ENCODE measurements around the gene TPSAB1. TPM values are rescaled to one million over a fixed set of nuclear protein-coding genes. Genes with fewer than 3 reads are reported as not detected.

The TPSAB1 gene
- total and polyA plus RNA-seq, 2 donors: 4.3 to 11.1 TPM

DNA sequence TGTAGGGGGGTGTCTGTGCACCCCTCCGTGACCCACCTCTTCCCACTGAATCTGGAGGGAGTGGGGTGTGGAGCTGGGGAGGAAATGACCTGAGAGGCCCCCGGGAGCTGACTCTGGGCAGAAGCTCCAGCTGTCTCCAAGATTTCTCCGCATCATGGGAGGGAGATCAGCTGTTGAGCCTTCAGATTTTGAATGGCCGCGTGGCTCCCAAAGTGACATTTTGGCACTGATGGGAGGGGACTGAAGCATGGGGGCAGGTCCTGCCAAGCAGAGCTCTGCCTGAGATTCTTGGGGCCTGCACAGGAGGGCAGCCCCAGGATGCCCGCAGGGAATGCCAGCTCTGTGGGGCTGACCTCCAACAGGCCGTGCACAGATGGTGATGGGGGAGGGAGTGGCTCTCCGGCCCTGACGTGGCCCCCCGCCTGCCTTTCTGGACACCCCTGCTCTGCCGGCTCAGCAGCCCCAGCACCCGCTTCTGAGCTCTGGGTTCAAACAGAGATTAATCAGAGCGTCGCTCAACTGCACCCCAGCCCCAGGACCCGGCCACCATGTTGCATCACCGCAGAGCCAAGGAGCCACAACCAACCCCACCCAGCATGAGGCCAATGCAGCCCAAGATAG, 43.6 kb downstream of the TPSAB1 start:
- Histone ChIP-seq H3K4me1 (ENCODE audit: control insufficient read depth in 2 of 2, insufficient read depth in 2 of 2, low read length in 2 of 2) (peaks cover 0 to 2% of the 10 kb centered on the region in 2 donors), H3K36me3 (ENCODE audit: control insufficient read depth in 2 of 2, insufficient read depth in 2 of 2, low read length in 1 of 2) (no peaks in the 10 kb centered on the region), H3K9me3 (ENCODE audit: control insufficient read depth in 2 of 2, insufficient read depth in 1 of 2, low read length in 1 of 2) (no peaks in the 10 kb centered on the region), H3K27me3 (ENCODE audit: control insufficient read depth in 2 of 2, insufficient read depth in 1 of 2, low read length in 1 of 2) (peaks cover 15 to 65% of the 10 kb centered on the region in 2 donors), H3K4me3 (ENCODE audit: low read length in 2 of 2) (no peak overlapping the region), H3K27ac (ENCODE audit: low read depth in 1 of 2, low read length in 1 of 2) (no peak overlapping the region)
- 92% methylated on average over 16 of the region's 16 CpGs for WGBS
- DNase-seq (ENCODE audit: low read depth in 6 of 9, low spot score in 9 of 9): no peak

DNA sequence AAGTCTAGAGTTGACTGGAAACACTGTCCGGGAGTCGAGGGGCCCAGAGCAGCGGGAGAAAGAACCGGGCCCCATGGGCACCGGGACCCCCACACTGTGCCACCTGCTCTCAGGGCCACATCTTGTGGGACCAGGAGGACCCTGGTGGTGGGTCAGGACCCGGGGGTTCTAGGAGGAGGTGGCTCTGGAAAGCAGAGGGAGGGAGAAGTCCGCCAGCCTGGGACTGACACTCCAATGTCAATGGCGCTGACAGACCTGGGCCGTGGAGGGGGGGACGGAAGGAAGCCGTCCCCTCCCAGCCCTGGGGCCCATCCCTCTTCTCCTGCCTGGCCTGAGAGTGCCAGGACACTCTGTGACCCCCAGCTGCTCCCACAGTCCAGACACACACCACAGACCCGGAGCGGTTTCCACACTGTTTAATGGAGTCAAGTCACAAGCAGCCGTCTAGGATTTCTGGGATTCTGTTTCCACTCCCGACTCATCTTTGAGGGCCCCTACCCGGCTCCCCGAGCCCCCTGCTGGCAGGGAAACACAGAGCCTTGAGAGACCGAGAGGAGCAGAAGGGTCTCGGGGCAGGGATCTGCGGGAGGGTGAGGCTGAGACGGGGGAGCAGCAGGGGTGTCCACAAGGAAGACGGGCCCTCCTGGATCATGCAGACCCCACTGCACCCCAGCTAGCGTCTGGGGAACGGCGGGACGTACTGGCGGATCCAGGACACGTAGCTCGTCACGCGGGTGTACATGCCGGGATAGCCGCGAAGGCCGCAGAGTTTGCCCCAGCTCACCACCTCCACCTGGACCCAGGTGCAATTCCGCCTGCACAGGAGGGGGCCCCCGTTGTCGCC, 45.4 kb downstream of the TPSAB1 start:
- WGBS: 81% methylated on average over 38 of the region's 38 CpGs
- Histone ChIP-seq H3K4me3 (ENCODE audit: low read length in 2 of 2) (no peak overlapping the region), H3K9me3 (ENCODE audit: control insufficient read depth in 2 of 2, insufficient read depth in 1 of 2, low read length in 1 of 2) (peaks cover 0 to 6% of the 10 kb centered on the region in 2 donors), H3K4me1 (ENCODE audit: control insufficient read depth in 2 of 2, insufficient read depth in 2 of 2, low read length in 2 of 2) (peaks cover 0 to 2% of the 10 kb centered on the region in 2 donors), H3K27ac (ENCODE audit: low read depth in 1 of 2, low read length in 1 of 2) (no peak overlapping the region), H3K36me3 (ENCODE audit: control insufficient read depth in 2 of 2, insufficient read depth in 2 of 2, low read length in 1 of 2) (no peaks in the 10 kb centered on the region), H3K27me3 (ENCODE audit: control insufficient read depth in 2 of 2, insufficient read depth in 1 of 2, low read length in 1 of 2) (peaks cover 25 to 75% of the 10 kb centered on the region in 2 donors)
- DNase-seq (ENCODE audit: low read depth in 6 of 9, low spot score in 9 of 9): no peak

DNA sequence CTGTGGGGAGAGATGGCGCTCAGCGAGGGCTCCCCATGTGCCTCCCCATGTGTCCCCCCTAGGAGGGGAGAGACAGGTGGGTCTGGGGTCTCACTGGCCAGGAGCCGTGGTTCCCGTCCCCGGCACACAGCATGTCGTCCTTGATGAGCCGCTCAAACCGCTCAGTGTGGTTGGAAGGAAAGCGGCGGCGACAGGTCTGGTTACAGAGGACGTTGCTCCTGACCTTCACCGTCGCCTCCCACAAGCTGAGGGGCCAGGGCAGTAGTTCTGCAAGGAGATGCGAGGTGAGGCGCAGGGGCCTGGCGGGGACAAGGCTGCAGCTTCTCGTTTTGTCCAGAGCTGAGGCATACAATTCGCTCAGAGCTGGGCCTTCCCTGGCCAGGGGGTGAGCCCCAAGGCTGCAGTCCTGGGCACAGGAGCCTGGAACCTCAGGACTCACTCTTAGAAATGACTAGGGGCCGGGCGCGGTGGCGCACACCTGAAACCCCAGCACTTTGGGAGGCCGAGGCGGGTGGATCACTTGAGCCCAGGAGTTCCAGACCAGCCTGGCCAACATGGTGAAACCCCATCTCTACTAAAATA, 46.1 kb downstream of the TPSAB1 start:
- Histone ChIP-seq H3K4me3 (ENCODE audit: low read length in 2 of 2) (no peak overlapping the region), H3K4me1 (ENCODE audit: control insufficient read depth in 2 of 2, insufficient read depth in 2 of 2, low read length in 2 of 2) (peaks cover 0 to 2% of the 10 kb centered on the region in 2 donors), H3K27me3 (ENCODE audit: control insufficient read depth in 2 of 2, insufficient read depth in 1 of 2, low read length in 1 of 2) (peaks cover 32 to 82% of the 10 kb centered on the region in 2 donors), H3K27ac (ENCODE audit: low read depth in 1 of 2, low read length in 1 of 2) (no peak overlapping the region), H3K36me3 (ENCODE audit: control insufficient read depth in 2 of 2, insufficient read depth in 2 of 2, low read length in 1 of 2) (no peaks in the 10 kb centered on the region), H3K9me3 (ENCODE audit: control insufficient read depth in 2 of 2, insufficient read depth in 1 of 2, low read length in 1 of 2) (peaks cover 0 to 6% of the 10 kb centered on the region in 2 donors)
- no peak for DNase-seq (ENCODE audit: low read depth in 6 of 9, low spot score in 9 of 9)
- 90% methylated on average over 25 of the region's 25 CpGs for WGBS

DNA sequence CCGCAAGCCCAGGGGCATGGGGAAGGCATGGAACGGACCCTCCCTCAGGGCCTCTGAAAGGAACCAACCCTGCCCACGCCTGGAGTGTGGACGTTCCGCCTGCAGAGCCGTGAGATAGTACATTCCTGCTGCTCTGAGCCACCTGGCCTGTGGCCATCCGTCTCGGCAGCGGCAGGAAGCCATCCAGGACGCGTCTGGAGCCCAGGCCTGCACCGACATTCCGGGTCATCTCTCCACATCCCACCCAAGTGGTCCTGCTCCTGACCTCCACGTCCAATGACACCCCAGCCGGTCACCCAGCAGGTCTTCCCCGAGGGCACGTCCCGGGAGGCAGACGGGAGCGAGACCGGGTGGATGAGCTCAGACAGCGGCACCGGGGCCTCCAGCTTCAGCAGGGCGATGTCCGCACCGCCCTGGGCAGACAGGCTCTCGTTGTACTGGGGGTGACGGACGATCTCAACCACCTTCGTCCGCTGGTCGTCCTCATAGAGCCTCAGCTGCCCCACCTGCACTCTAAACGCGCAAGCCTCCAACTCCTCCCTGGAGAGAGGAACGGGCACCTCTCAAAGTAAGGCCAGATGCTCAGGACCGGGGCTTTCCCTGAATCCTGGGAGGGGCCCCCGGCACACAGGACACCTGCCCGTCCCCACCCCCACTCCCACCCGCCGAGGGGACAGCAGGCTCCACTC, 47.6 kb downstream of the TPSAB1 start:
- DNase-seq (ENCODE audit: low read depth in 6 of 9, low spot score in 9 of 9): no peak
- WGBS: 75% methylated on average over 40 of the region's 40 CpGs
- Histone ChIP-seq H3K27me3 (ENCODE audit: control insufficient read depth in 2 of 2, insufficient read depth in 1 of 2, low read length in 1 of 2) (peaks cover 31 to 88% of the 10 kb centered on the region in 2 donors), H3K4me3 (ENCODE audit: low read length in 2 of 2) (no peak overlapping the region), H3K4me1 (ENCODE audit: control insufficient read depth in 2 of 2, insufficient read depth in 2 of 2, low read length in 2 of 2) (peaks cover 0 to 2% of the 10 kb centered on the region in 2 donors), H3K9me3 (ENCODE audit: control insufficient read depth in 2 of 2, insufficient read depth in 1 of 2, low read length in 1 of 2) (peaks cover 0 to 6% of the 10 kb centered on the region in 2 donors), H3K36me3 (ENCODE audit: control insufficient read depth in 2 of 2, insufficient read depth in 2 of 2, low read length in 1 of 2) (no peaks in the 10 kb centered on the region), H3K27ac (ENCODE audit: low read depth in 1 of 2, low read length in 1 of 2) (no peak overlapping the region)

DNA sequence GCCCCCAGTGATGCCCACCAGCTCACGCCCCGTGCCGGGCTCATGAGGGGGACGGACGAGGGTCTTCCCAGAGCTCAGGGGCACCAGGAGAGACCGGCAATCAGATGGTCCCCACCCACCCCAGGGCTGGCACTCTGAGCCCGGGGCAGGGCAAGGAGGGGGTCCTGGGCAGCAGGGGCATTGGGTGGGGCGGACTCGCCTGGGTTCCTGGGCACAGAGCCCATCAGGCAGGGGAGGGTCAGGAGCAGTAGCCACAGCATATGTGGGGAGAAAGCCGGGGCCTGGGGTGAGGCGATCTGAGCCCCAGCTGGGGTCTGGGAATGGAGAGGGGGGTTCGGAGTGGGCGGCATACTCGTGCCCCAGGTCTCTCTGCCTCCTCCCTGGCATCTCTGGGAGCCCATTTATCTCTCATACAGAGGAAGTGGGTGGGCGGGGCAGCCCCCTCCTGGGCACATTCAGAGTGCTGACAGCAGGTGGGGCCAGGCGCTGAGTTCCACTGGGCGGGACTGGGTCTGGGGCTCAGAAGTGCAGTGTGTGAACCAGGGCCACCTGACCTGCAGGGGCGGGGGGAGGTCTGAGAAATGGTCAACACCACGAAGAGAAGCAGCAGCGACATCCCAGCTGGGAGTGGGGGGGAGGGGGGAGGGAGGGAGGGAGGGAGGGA, 48.4 kb downstream of the TPSAB1 start:
- WGBS: 40% methylated on average over 20 of the region's 20 CpGs
- H3K36me3 ChIP-seq (ENCODE audit: control insufficient read depth in 2 of 2, insufficient read depth in 2 of 2, low read length in 1 of 2): no peaks in the 10 kb centered on the region
- no peak overlapping the region for H3K4me3 ChIP-seq (ENCODE audit: low read length in 2 of 2)
- peaks cover 29 to 88% of the 10 kb centered on the region in 2 donors for H3K27me3 ChIP-seq (ENCODE audit: control insufficient read depth in 2 of 2, insufficient read depth in 1 of 2, low read length in 1 of 2)
- H3K4me1 ChIP-seq (ENCODE audit: control insufficient read depth in 2 of 2, insufficient read depth in 2 of 2, low read length in 2 of 2): peaks cover 0 to 2% of the 10 kb centered on the region in 2 donors
- peaks cover 0 to 6% of the 10 kb centered on the region in 2 donors for H3K9me3 ChIP-seq (ENCODE audit: control insufficient read depth in 2 of 2, insufficient read depth in 1 of 2, low read length in 1 of 2)
- H3K27ac ChIP-seq (ENCODE audit: low read depth in 1 of 2, low read length in 1 of 2): no peak overlapping the region
- DNase-seq (ENCODE audit: low read depth in 6 of 9, low spot score in 9 of 9): peak in 3 of 9 donors; percentile 37 to 52 (median 42)

DNA sequence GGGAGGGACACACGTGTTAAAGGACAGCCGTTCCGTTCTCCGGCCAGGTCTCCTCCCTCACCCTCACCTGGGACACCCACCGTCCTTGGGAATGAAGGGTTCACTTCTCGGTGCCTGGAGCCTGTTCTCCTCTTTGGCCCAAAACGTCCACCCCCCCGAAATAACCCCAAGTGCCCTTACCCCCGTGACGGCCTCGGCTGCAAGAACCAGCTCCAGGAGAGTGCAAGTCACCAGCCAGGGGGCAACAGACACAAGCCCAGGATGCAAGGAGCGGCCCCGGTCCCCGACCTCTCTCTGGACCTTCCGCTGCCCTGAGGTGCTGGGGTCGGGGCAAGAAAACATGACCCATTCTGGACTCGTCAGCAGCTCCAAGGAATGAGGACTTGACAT, 49.0 kb downstream of the TPSAB1 start:
- H3K4me3 ChIP-seq (ENCODE audit: low read length in 2 of 2): no peak overlapping the region
- peaks cover 0 to 6% of the 10 kb centered on the region in 2 donors for H3K9me3 ChIP-seq (ENCODE audit: control insufficient read depth in 2 of 2, insufficient read depth in 1 of 2, low read length in 1 of 2)

DNA sequence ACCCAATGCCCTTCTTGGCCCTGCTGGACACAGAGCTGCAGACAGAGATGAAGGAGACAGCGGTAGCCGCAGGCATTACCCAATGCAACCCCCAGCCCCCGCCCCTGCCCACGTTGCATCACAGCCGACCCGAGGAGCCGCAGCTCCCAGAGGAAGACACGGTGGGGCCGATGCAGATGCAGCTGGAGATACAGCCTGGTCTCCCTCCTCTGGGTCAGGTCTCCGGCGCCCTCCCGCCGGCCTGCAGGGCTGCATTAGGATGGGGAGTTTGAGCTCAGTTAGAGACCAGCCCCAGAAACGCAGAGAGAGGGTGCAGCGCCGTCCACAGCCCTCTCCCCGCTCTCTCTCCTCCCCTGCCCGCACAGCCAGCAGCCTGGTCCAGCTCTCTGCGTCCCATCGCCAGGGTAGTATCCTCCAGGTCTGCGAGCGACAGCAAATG, 49.6 kb downstream of the TPSAB1 start:
- Histone ChIP-seq H3K27ac (ENCODE audit: low read depth in 1 of 2, low read length in 1 of 2) (no peak overlapping the region), H3K4me1 (ENCODE audit: control insufficient read depth in 2 of 2, insufficient read depth in 2 of 2, low read length in 2 of 2) (peaks cover 0 to 2% of the 10 kb centered on the region in 2 donors), H3K36me3 (ENCODE audit: control insufficient read depth in 2 of 2, insufficient read depth in 2 of 2, low read length in 1 of 2) (no peaks in the 10 kb centered on the region), H3K9me3 (ENCODE audit: control insufficient read depth in 2 of 2, insufficient read depth in 1 of 2, low read length in 1 of 2) (peaks cover 0 to 6% of the 10 kb centered on the region in 2 donors), H3K4me3 (ENCODE audit: low read length in 2 of 2) (no peak overlapping the region), H3K27me3 (ENCODE audit: control insufficient read depth in 2 of 2, insufficient read depth in 1 of 2, low read length in 1 of 2) (peaks cover 26 to 90% of the 10 kb centered on the region in 2 donors)
- no peak for DNase-seq (ENCODE audit: low read depth in 6 of 9, low spot score in 9 of 9)
- WGBS: 12% methylated on average over 22 of the region's 22 CpGs

More for the DNA sequence above, 49.0 kb downstream of the TPSAB1 start:
- H3K27ac ChIP-seq (ENCODE audit: low read depth in 1 of 2, low read length in 1 of 2): no peak overlapping the region
- peaks cover 27 to 89% of the 10 kb centered on the region in 2 donors for H3K27me3 ChIP-seq (ENCODE audit: control insufficient read depth in 2 of 2, insufficient read depth in 1 of 2, low read length in 1 of 2)
- H3K4me1 ChIP-seq (ENCODE audit: control insufficient read depth in 2 of 2, insufficient read depth in 2 of 2, low read length in 2 of 2): peaks cover 0 to 2% of the 10 kb centered on the region in 2 donors
- WGBS: 9% methylated on average over 17 of the region's 17 CpGs
- no peak for DNase-seq (ENCODE audit: low read depth in 6 of 9, low spot score in 9 of 9)
- no peaks in the 10 kb centered on the region for H3K36me3 ChIP-seq (ENCODE audit: control insufficient read depth in 2 of 2, insufficient read depth in 2 of 2, low read length in 1 of 2)

DNA sequence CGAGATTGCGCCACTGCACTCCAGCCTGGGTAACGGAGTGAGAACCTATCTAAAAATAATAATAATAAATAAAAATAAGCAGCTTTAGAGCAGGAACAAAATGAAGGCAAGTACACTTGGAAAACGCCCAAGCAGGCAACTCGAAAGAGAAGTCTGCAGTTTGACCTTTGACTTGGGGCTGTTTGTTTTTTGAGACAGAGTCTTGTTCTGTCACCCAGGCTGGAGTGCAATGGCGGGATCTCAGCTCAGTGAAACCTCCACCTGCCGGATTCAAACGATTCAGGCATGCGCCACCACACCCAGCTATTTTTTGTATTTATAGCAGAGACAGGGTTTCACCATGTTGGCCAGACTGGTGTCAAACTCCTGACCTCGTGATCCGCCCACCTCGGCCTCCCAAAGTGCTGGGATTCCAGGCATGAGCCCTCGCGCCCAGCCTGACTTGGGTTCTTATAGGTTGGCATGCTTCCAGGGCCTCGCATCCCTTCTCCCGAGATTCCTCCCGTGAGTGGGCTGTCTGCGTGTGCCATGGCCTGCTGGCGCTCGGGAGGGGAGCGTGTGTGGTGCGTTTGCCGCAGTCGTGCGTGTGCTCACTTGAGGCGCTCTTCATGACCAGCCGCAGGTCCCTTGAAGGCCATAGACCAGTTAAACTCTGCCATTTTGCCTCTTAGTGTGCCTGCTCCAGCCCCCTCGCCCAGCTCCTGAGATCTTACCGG, 50.5 kb downstream of the TPSAB1 start:
- peaks cover 0 to 2% of the 10 kb centered on the region in 2 donors for H3K4me1 ChIP-seq (ENCODE audit: control insufficient read depth in 2 of 2, insufficient read depth in 2 of 2, low read length in 2 of 2)
- H3K27ac ChIP-seq (ENCODE audit: low read depth in 1 of 2, low read length in 1 of 2): no peak overlapping the region
- H3K9me3 ChIP-seq (ENCODE audit: control insufficient read depth in 2 of 2, insufficient read depth in 1 of 2, low read length in 1 of 2): peaks cover 0 to 6% of the 10 kb centered on the region in 2 donors
- H3K4me3 ChIP-seq (ENCODE audit: low read length in 2 of 2): no peak overlapping the region
- peaks cover 26 to 87% of the 10 kb centered on the region in 2 donors for H3K27me3 ChIP-seq (ENCODE audit: control insufficient read depth in 2 of 2, insufficient read depth in 1 of 2, low read length in 1 of 2)
- 83% methylated on average over 29 of the region's 29 CpGs for WGBS
- H3K36me3 ChIP-seq (ENCODE audit: control insufficient read depth in 2 of 2, insufficient read depth in 2 of 2, low read length in 1 of 2): no peaks in the 10 kb centered on the region
- DNase-seq (ENCODE audit: low read depth in 6 of 9, low spot score in 9 of 9): no peak

Data from thymus (tissue), 11 donors.